Putamen (tissue), 1 donor: ENCODE data around the gene EPHB3.
A peak's percentile ranks its signal among the peaks of the same experiment; 100 is the strongest.

Source experiments
- DNase-seq: peaks from one replicate; pipeline ENCODE4 v3.0.0-alpha.2; 2016; ENCODE audit warnings: low spot score

The EPHB3 gene

DNA sequence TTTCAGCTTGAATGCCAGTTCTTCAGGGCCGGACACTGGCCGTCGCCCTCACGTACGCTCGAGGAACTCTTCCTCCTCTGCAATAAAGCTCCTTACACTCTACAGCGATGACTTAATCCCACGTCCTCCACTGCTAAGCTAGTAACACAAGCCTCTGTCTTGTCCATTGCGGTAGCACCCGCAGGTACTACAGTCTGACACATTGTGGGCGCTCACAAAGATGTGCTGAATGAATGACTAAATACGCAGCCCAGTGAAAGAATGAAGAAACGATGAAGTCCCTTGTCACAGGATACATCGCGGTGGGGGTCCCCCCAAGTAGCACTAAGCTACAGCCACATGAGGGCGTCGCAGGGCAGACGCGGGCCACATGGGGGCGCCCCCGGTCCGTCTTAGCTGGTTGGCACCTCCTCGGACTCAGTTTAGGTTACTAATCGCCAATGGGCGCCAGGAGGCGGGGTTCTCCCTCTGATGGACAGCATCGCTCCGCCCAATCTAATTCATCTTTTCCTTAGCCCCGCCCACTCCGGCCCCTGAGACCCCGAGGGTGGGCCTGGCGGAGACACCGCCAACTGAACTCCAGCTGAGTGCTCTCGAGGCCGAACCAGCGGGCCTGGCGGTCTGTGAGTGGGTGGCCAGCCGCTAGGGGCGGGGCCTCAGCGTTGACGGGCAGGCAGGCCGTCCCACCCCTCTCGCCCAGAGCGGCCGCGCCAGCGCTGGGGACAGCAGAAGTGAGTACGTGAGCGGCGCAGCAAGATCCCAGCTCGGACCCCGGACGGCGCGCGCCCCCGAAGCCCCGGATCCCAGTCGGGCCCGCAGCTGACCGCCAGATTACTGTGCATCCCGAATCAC lies at the start of gene EPHB3:
TSS of gene EPHB3 (plus strand) at position 725 of the 852 bp plus-strand sequence. CDS start 451 bp downstream, outside the sequence.
- DNase-seq: peak; percentile 98

- no peak for DNase-seq
Observed at GRCh38 chr3:184512621-184513020, 49.0 kb upstream of the EPHB3 start.

GRCh38 chr3:184513276-184514170 lies 48.1 kb upstream of the EPHB3 start:
- peak; percentile 65 for DNase-seq

DNA sequence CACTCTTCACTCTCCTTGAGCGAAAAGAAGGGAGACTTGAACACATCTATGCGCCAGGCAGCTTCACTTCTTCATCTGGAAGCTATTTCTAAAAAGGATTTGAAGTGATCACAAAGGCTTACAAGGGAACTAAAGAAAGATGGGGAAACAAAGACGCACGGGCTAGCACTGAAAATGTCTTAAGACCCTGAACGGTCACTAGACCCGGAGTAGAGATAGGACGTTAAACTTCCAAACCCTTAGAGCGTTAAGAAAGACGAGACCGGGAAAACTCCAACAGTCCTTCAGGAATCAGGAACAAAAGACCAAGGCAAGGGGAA lies 47.5 kb upstream of the EPHB3 start:
- DNase-seq: no peak

GRCh38 chr3:184523825-184524615 lies 37.6 kb upstream of the EPHB3 start:
- DNase-seq: no peak

- no peak for DNase-seq
Observed at GRCh38 chr3:184524981-184525336, 36.6 kb upstream of the EPHB3 start.

GRCh38 chr3:184525337-184526087 lies 36.1 kb upstream of the EPHB3 start:
- DNase-seq: no peak

- DNase-seq: no peak
Observed at GRCh38 chr3:184526088-184526433, 35.5 kb upstream of the EPHB3 start.

DNA sequence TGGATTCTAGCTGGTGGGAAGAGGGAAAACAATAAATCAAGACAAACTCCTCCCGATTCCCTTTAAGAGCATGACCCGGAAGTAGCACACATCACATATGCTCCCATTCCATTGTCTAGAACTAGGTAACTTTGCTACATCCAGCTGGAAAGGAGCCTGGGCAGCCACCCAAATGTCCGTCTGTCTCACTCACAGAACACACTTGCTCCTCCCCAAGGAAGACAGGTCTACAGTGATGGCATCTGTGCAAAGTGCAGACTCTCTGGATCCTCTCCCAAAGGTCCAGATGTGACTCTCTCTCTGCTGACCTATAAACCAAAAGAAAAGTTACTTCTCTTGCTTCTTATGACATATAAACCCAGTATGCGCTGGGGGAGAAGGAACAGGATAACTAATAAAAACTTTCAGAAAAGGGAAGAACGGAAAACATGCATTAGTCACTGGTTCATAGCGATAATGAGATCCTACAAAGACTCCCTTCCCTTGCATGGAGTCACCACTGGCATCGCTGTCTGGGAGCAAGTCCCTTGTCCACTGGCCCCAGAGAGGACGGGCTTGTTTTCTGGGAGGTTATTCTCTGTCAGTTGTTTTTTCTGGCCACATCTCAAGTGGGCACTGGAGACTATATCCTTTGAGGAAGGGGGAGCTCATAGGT lies 29.8 kb upstream of the EPHB3 start:
- no peak for DNase-seq

DNA sequence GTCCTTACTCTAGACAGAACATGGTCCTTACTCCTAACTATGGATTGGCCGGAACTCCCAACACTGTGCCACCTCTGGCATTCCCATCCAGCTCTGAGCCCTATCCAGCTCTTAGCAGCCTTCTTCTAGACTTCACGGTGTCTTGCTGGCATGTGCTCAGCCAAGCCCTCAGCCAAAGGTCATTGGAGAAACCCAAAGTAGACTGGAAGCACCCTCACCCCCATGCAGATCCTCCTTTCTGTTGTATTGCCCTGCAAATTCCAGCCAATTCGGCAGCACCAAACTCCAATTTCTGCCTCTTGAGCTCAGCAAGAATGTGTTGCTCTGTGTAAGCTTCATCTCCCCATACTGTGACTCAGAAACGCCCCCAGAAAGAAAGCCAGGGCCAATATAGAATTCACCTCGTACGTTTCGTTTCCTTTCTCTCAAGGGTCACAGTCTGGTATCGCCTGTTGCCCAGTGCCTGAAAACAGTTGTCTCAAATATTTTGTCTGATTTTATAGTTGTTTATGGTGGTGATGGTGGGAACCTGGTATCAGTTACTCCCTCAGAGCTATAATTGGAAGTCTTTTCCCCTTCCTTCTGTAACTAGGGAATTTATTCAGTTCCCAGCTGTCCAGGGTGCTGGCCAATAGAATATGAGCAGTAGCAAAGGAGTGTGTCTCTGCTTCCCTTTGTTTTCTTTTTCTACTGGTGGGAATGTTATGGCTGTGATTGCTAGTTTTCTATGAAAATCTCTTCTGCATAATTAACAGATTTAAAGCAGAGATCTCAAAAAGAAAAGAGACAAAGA lies 28.4 kb upstream of the EPHB3 start:
- no peak for DNase-seq

DNA sequence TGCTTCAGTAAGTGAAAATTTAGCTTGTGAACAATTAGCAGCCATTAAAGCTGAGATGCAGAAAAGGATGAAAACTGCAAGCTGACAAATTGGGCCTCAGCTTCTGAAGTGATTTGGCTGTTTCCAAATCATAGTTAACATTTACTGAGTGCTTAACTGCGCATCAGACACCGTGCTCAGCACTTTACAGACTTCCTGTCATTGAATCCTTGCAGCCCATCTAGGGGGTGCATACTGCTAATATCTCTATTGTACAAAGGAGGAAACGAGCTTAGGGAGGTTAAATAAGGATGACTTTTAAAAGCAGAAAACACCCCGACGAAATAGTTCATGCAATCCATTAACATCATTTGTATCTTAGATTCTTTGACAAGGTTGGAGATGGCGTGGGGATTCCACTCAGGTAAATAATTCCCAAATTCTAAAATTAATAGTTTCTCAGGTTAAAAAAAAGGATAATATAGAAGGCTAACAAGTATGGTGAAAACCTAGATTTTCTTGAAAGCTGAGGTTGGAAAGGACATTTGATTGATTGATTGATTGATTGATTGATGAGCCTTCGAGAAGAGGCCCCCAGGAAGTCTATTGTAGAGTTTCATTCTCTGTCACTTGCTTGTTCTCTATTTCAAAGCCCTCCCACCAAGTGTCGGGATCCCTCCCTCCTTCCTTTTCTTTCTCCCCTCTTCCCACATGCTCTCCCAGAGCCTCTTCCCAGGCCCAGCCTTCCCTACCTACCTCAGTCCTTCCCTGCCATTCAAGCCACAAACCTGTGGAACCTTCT lies 23.5 kb upstream of the EPHB3 start:
- DNase-seq: no peak

DNA sequence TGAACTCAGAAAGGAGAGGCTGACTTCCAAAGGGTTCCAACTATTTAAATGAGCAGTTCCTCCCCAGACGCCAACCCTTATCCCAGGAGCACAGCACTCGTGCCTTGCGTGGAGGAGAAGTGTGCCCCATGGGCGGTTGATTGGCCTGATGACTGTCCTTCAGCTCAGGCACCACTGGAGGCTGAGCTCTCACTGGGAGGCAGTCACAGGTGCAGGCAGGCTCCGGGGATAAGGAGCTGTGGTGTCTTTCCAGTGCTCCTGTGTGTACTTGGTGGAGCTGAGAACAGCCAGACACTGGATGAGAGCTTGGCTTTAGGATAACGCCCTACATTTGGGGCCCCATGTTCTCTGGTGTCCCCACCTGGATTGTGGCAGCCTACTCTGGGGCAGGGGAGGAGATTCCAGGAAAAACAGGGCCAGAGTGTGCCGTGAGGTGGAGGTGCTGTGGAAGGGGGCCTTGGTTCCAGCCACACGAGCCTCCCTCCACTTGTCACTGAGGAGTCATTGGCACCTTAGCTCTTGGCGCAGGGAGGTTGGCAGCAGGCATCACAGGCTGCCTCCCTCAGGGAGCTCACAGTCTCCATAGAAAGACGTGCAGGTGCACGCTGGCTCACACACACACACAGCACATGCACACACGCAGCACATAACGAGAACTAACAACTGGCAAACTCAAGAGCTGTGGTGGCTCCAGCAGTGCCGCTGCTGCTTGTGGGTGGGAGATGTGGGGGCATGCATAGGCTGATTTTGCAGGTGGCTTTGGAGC lies 22.7 kb upstream of the EPHB3 start:
- DNase-seq: no peak

- no peak for DNase-seq
Observed at GRCh38 chr3:184539801-184540435, 21.7 kb upstream of the EPHB3 start.

- DNase-seq: no peak
Observed at GRCh38 chr3:184540777-184541681, 20.6 kb upstream of the EPHB3 start.

DNA sequence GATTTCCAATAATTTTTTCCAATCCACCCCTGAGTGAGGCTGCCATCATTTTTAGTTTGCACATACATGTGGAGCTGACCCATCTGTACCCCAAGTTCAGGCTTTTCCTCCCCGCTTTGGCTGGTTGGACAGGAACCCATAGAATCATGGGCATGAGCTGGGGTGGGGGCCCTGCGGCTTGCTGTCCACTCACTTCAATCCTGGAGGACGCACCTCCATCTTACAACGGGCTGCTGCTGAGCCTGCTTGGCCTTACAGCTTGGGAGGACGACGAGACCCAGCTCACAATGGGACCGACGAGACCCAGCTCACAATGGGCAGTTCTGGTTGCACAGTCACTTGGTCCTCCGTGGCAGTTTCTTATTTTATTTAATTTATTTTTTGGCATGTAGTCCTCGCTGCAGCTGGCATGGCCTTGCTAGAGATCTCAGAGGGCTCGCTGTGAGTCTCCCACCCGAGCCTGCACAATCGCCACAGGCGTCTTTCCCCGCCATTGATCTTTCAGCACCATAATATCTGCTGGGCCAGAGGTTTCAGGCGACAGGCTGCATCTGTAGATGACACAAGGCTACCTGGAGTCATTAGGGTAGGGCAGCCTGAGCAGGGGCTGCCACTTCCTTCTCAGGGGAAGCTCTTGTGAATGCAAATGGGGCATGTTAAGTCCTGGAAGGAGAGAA lies 19.6 kb upstream of the EPHB3 start:
- DNase-seq: no peak

- DNase-seq: no peak
Observed at GRCh38 chr3:184542577-184542976, 19.0 kb upstream of the EPHB3 start.

- DNase-seq: no peak
Observed at GRCh38 chr3:184543256-184543655, 18.3 kb upstream of the EPHB3 start.
